ENCODE results near the gene NAA35.

The NAA35 gene

DNA sequence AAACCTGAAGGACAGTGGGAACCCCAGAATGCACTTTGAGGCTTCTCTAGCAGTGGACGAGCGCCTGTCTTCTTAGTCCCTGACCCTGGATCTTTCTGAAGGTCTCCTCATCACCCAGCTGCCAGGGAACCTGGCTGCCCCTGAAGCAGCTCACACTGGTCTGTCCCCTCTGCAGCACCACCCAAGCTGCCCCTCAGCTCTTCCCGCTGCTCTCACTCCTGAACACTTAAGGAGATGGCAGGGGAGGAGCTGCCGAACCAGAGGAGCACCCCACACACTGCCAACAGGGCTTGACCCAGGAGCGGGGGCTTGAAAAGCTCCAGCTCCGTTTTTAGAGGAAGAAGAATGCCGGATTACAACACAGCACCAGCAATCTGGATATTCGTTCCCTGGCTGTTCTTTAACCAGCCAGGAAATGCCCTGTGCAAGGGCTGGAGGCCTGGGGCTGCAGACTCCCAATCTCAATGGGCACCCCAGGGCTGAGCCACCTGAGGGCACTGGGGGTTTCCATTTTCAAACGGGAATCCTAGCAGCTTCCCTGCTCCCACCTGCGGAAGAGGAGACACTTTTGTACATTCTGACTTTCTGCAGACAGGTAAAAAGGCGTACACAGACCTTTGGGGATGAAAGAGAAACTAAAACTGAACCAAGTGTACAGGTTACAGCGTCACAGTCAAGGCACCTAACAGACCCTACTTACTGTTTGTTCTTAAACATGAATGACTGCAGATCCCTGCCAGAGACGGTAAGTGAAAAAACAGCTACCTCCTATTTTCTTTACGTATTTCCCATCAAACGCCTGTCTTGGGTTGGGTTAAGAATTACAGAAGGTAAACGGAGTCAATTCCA, 122.1 kb downstream of the NAA35 start:
- DNase-seq (no peak), ATAC-seq (no peak)

DNA sequence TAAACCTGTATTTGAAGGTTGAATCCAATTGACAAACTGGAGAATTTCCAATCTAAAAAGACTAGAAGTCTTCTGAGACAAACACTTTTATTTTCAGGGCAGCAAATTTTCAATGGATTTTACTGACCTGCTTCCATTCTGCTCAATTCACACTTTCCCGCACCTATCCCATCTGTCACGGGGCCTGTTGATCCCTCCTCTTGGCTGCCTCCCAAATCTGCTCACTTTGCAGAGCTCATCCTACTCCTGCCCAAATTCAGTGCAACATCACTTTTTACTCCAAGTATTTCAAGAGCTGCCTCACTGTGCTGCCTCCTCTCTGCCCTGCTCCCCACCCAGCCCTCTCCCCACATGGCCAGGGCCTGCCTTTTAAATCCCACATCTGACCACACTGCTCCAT, 123.3 kb downstream of the NAA35 start:
- ATAC-seq (no peak), DNase-seq (no peak)

DNA sequence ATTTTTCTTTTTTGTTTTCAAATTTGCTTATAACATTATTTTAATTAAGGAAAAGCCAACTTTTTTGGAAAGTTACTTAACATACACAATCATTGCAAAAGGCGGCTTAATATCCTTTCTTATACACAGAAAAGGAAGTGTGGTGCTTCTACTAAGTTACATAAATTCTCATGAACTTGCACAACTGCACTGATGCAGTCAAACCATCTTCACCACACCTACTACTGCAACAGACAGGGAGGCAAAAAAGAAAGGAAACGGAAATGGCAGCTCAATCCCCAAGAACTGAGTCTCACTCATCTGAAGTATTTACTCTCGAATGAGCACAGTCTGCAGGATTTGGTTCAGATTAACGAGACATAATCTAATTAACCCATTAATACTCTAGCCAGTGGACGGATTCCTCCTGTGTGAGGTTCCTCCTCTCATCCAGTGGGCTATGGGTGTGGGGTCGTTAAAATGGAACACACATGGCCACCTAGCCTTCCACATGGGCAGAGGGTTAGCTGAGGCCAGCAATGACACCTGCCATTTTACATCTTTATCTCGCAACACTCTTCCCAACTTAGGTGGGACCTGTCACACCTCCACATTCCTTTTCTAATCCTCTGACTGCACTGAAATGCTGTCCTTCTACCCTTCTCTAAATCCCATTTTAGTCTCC, 128.4 kb downstream of the NAA35 start:
- no peak for DNase-seq
- ATAC-seq: no peak

All from stimulated activated naive CD8-positive, alpha-beta T cell treated with anti-CD3 and anti-CD28 coated beads, Interleukin-15, Interleukin-2, amounts not matched to agents 100 U/mL and 50 U/mL, for 24 hours (primary cell).